GM15510 (cell line): ENCODE data around the gene PPP1R12A.
A peak's percentile ranks its signal among the peaks of the same experiment; 100 is the strongest.

Experiments used
- POLR2A ChIP-seq: IDR thresholded peaks from 3 replicates; pipeline ENCODE4 v1.6.1; 2011; ENCODE audit warnings: borderline replicate concordance; ENCODE audit not compliant: insufficient read length; ENCODE audit errors: extremely low read depth

Gene PPP1R12A

GRCh38 chr12:79935021-79935623, at the start of gene PPP1R12A:
PPP1R12A (minus strand) TSS chr12:79935097; CDS start chr12:79934931, 166 bp downstream.
- peak; percentile 93 for TF ChIP-seq POLR2A

- TF ChIP-seq POLR2A = no peak
Observed at GRCh38 chr12:79983986-79984620, 49.2 kb upstream of the PPP1R12A start.

DNA sequence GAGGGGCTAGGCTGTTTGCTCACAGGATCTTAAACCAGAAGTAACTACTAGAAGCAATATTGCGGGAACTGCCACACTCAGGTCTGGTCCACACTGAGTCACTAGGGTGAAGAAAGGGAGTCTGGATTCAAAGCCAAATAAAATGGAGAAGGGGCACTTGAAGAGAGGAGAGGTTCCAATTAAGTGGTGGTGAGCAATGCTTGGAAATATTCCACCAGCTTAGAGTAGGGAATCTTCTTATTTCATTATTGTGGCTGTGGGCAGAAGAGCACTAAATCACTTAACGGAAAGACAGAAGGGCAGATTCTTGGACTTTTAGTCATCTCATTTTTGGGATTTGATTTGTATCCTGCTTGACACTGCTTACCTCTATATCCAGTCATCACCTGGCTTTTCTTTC, 48.6 kb upstream of the PPP1R12A start:
- TF ChIP-seq POLR2A = no peak

GRCh38 chr12:79982086-79983062, 47.5 kb upstream of the PPP1R12A start:
- TF ChIP-seq POLR2A = no peak

GRCh38 chr12:79978692-79979091, 43.8 kb upstream of the PPP1R12A start:
- no peak for TF ChIP-seq POLR2A

- TF ChIP-seq POLR2A = no peak
Observed at GRCh38 chr12:79975143-79975542, 40.2 kb upstream of the PPP1R12A start.

GRCh38 chr12:79973801-79974200, 38.9 kb upstream of the PPP1R12A start:
- no peak for TF ChIP-seq POLR2A

GRCh38 chr12:79964100-79964627, 29.3 kb upstream of the PPP1R12A start:
- TF ChIP-seq POLR2A = no peak

GRCh38 chr12:79961411-79961810, 26.5 kb upstream of the PPP1R12A start:
- TF ChIP-seq POLR2A = no peak

- no peak for TF ChIP-seq POLR2A
Observed at GRCh38 chr12:79959484-79959883, 24.6 kb upstream of the PPP1R12A start.

DNA sequence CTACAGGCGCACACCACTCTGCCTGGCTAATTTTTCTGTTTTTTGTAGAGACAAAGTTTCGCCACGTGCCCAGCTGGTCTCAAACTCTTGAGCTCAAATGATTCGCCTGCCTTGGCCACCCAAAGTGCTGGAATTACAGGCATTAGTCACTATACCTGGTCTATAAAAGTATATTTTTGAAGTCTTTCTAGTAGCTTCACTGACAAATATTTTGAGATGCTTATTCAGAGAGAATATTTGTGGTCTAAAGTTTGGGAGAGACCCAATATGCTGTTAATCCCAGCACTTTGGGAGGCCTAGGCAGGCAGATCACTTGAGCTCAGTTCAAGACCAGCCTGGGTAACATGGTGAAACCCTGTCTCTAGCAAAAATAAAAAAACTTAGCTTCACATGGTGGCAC, 22.0 kb upstream of the PPP1R12A start:
- TF ChIP-seq POLR2A = no peak

DNA sequence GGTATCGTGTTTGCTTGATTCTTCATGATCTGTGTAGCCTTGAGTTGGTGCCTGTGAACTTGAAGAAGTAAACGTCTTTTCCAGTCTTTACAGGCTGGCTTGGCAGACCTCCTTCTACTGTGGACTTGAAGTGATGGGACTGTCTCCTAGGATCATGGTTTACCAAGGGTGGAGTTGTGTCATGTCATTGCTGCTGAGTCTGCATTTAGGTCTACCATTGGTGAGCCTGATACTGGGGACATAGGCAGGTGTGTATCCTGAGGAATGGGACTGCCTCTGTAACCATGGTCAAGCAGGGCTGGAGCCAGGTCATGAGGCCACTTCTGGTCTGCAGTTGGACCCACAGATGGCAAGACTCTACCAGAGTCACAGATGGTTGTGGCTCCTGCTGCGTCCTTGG, 20.7 kb upstream of the PPP1R12A start:
- TF ChIP-seq POLR2A = no peak

GRCh38 chr12:79954037-79954610, 19.2 kb upstream of the PPP1R12A start:
- no peak for TF ChIP-seq POLR2A

GRCh38 chr12:79949098-79949497, 14.2 kb upstream of the PPP1R12A start:
- no peak for TF ChIP-seq POLR2A

- no peak for TF ChIP-seq POLR2A
Observed at GRCh38 chr12:79945433-79945832, 10.5 kb upstream of the PPP1R12A start.
